Neural cell (in vitro differentiated cells): ENCODE measurements around the gene SLC10A3. TPM values are rescaled to one million over a fixed set of nuclear protein-coding genes. Genes with fewer than 3 reads are reported as not detected.

ENCODE experiments used
- H2AFZ ChIP-seq: fragments of 200-600, 300-800 bp; sonication (generic), shearing (Covaris generic); 2 replicates; pipeline ENCODE4 v1.6.0; 2014; ENCODE audit warnings: low read depth, mild to moderate bottlenecking, antibody characterized with exemption, low read length, moderate library complexity
- H3F3A ChIP-seq: fragments of 200-600 bp; shearing (Covaris generic); 2 replicates; pipeline ENCODE4 v1.6.1; 2016; ENCODE audit warnings: mild to moderate bottlenecking, moderate library complexity, mixed read lengths, antibody characterized with exemption, low read length; ENCODE audit not compliant: insufficient read depth, poor library complexity, severe bottlenecking
- H3K27ac ChIP-seq: fragments of 200-600, 300-800 bp; sonication (generic), shearing (Covaris generic); 2 replicates; pipeline ENCODE4 v1.5.1; 2014; ENCODE audit warnings: mild to moderate bottlenecking, low read length, moderate library complexity
- H3K27me3 ChIP-seq: fragments of 300-800, 200-600 bp; sonication (generic), shearing (Covaris generic); 2 replicates; pipeline ENCODE4 v1.6.0; 2014; ENCODE audit warnings: mild to moderate bottlenecking, low read depth, low read length, moderate library complexity; ENCODE audit not compliant: insufficient read depth
- H3K36me3 ChIP-seq: fragments of 300-800, 200-600 bp; sonication (generic), shearing (Covaris generic); 2 replicates; pipeline ENCODE4 v1.5.1; 2014; ENCODE audit warnings: mild to moderate bottlenecking, antibody characterized with exemption, low read length, moderate library complexity; ENCODE audit not compliant: insufficient read depth
- H3K4me2 ChIP-seq: fragments of 300-800, 200-600 bp; sonication (generic), shearing (Covaris generic); 2 replicates; pipeline ENCODE4 v1.6.0; 2014; ENCODE audit warnings: mild to moderate bottlenecking, low read length
- H3K4me3 ChIP-seq: fragments of 300-800, 200-600 bp; sonication (generic), shearing (Covaris generic); 2 replicates; pipeline ENCODE4 v1.5.1; 2014; ENCODE audit warnings: mild to moderate bottlenecking, low read length, moderate library complexity
- H3K79me2 ChIP-seq: fragments of 200-600 bp; shearing (Covaris generic); replicated peaks from 2 replicates; pipeline ENCODE4 v1.6.0; 2014; ENCODE audit warnings: mild to moderate bottlenecking, low read length, moderate library complexity; ENCODE audit not compliant: insufficient read depth
- H3K9ac ChIP-seq: fragments of 300-800, 200-600 bp; sonication (generic), shearing (Covaris generic); 2 replicates; pipeline ENCODE4 v1.6.1; 2016; ENCODE audit warnings: mild to moderate bottlenecking, low read length, mixed read lengths
- H3K9me2 ChIP-seq: fragments of 200-600 bp; shearing (Covaris generic); 2 replicates; pipeline ENCODE4 v1.6.1; 2016; ENCODE audit warnings: mild to moderate bottlenecking, low read length, mixed read lengths; ENCODE audit not compliant: insufficient read depth
- H3K9me3 ChIP-seq: fragments of 200-600, 300-800 bp; sonication (generic), shearing (Covaris generic); 2 replicates; pipeline ENCODE4 v1.6.1; 2016; ENCODE audit warnings: mild to moderate bottlenecking, mixed run types, low read length, moderate library complexity, mixed read lengths
- H4K20me1 ChIP-seq: fragments of 200-600 bp; shearing (Covaris generic); 2 replicates; pipeline ENCODE4 v1.6.1; 2016; ENCODE audit warnings: mild to moderate bottlenecking, mixed run types; ENCODE audit not compliant: insufficient read depth
- CTCF ChIP-seq: fragments of 450-650 bp; IDR thresholded peaks from 2 replicates; pipeline ENCODE4 v1.5.1; 2014; ENCODE audit warnings: antibody characterized with exemption, mild to moderate bottlenecking, moderate library complexity; ENCODE audit not compliant: poor library complexity, severe bottlenecking
- EP300 ChIP-seq: fragments of 450-650 bp; conservative IDR thresholded peaks from 2 replicates; pipeline ENCODE4 v1.6.1; 2014; ENCODE audit warnings: antibody characterized with exemption, mild to moderate bottlenecking, moderate library complexity; ENCODE audit not compliant: poor library complexity, severe bottlenecking
- EZH2 ChIP-seq: fragments of 200-600, 300-800 bp; shearing (Covaris generic), sonication (generic); IDR thresholded peaks from 2 replicates; pipeline ENCODE4 v1.6.1; 2014; ENCODE audit warnings: antibody characterized with exemption, low read length, borderline replicate concordance, mild to moderate bottlenecking; ENCODE audit not compliant: insufficient read depth, poor library complexity, severe bottlenecking
- MXI1 ChIP-seq: fragments of 450-650 bp; conservative IDR thresholded peaks from 2 replicates; pipeline ENCODE4 v1.6.1; 2014; ENCODE audit warnings: antibody characterized with exemption, mild to moderate bottlenecking; ENCODE audit not compliant: poor library complexity, severe bottlenecking
- POLR2AphosphoS5 ChIP-seq: IDR thresholded peaks from 2 replicates; pipeline ENCODE4 v1.6.1; 2012
- RAD21 ChIP-seq: fragments of 450-650 bp; conservative IDR thresholded peaks from 2 replicates; pipeline ENCODE4 v1.6.1; 2014; ENCODE audit warnings: antibody characterized with exemption, mild to moderate bottlenecking, moderate library complexity
- REST ChIP-seq: IDR thresholded peaks from 2 replicates; pipeline ENCODE4 v1.6.1; 2012; ENCODE audit warnings: borderline replicate concordance
- SMC3 ChIP-seq: fragments of 450-650 bp; conservative IDR thresholded peaks from 2 replicates; pipeline ENCODE4 v1.6.1; 2014; ENCODE audit warnings: antibody characterized with exemption, mild to moderate bottlenecking, moderate library complexity; ENCODE audit not compliant: poor library complexity
- TAF1 ChIP-seq: IDR thresholded peaks from 2 replicates; pipeline ENCODE4 v1.6.1; 2012; ENCODE audit warnings: low read depth
- polyA plus RNA-seq: library from polyadenylated mRNA; depleted of rRNA; stranded (reverse); fragments of >200 nt; gene quantifications from 2 replicates; pipeline ENCODE4 v1.2.3, GENCODE V29; 2014

Gene SLC10A3
- polyA plus RNA-seq, 1 donor from 2014 or later = 2.7 TPM

DNA sequence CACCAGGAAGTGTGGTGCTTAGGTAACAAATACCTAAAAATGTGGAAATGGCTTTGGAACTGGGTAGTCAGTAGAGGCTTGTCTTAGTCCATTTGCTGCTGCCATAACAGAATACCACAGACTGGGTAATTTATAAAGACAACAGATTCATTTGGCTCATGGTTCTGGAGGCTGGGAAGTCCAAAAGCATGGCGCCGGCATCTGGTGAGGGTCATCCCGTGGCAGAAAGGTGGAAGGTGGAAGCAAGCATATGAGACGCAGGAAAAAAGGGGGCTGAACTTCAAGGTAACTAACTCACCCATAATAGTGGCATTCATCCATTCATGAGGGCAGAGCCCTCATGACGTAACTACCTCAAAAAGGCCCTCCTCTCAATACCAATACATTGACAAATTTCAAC lies 19.0 kb upstream of the SLC10A3 start:
- H3K27me3 ChIP-seq = no peaks in the 10 kb centered on the region
- no peak overlapping the region for H3K9ac ChIP-seq
- H3K9me3 ChIP-seq = no peaks in the 10 kb centered on the region
- H3K36me3 ChIP-seq = no peaks in the 10 kb centered on the region
- no peak overlapping the region for H3K27ac ChIP-seq
- no peaks in the 10 kb centered on the region for H3F3A ChIP-seq
- H3K79me2 ChIP-seq = no peaks in the 10 kb centered on the region
- H3K4me2 ChIP-seq = no peak overlapping the region
- H4K20me1 ChIP-seq = no peaks in the 10 kb centered on the region
- TF ChIP-seq EP300 (no peak), RAD21 (no peak), CTCF (no peak), POLR2AphosphoS5 (no peak), TAF1 (no peak)
- H3K4me3 ChIP-seq = no peak overlapping the region
- H2AFZ ChIP-seq = no peak overlapping the region
- H3K9me2 ChIP-seq = no peaks in the 10 kb centered on the region

DNA sequence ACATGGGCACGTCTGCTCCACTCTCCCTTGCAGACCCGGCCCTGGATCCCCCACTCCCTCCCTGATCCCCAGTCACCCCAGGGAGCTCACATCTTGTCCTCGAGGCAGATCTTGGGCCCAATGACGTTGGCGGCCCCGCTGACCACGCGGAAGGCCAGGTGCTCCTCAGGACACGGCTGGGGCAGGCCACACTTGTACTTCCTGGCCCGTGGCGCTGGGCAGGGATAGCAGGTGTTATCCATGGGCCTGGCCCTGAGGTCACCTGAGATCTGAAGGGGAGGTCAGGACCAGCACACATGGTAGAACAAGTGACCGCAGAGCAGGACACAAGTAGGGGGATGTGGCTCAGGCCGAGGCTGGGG lies 17.9 kb upstream of the SLC10A3 start:
- Histone ChIP-seq H3K27me3 (no peaks in the 10 kb centered on the region), H3K9ac (no peak overlapping the region), H3K4me2 (no peak overlapping the region)

More for the DNA sequence above, 17.9 kb upstream of the SLC10A3 start:
- no peaks in the 10 kb centered on the region for H3K36me3 ChIP-seq
- H2AFZ ChIP-seq = no peak overlapping the region
- H3K27ac ChIP-seq = no peak overlapping the region
- no peaks in the 10 kb centered on the region for H3K9me3 ChIP-seq
- no peaks in the 10 kb centered on the region for H3K79me2 ChIP-seq
- no peak for TF ChIP-seq MXI1
- TF ChIP-seq CTCF = no peak
- no peak for TF ChIP-seq RAD21
- TF ChIP-seq POLR2AphosphoS5 = no peak
- no peak for TF ChIP-seq EP300
- no peak for TF ChIP-seq REST
- no peak for TF ChIP-seq TAF1
- TF ChIP-seq EZH2 = no peak
- TF ChIP-seq SMC3 = no peak
- H3F3A ChIP-seq = no peaks in the 10 kb centered on the region
- no peaks in the 10 kb centered on the region for H4K20me1 ChIP-seq
- no peaks in the 10 kb centered on the region for H3K9me2 ChIP-seq
- H3K4me3 ChIP-seq = no peak overlapping the region
